LNCaP clone FGC (cell line): ENCODE data around the gene MPIG6B.

ENCODE experiments used
- DNase-seq: peaks from one replicate; pipeline ENCODE4 v3.0.0-alpha.2; 2011; ENCODE audit warnings: low read depth
- H3K4me3 ChIP-seq: 2 replicates; pipeline ENCODE4 v1.5.1; 2011; ENCODE audit warnings: mild to moderate bottlenecking, low read depth, low read length, control low read depth
- CTCF ChIP-seq: IDR thresholded peaks from 2 replicates; pipeline ENCODE4 v1.5.1; 2012; ENCODE audit warnings: mild to moderate bottlenecking; ENCODE audit not compliant: control insufficient read depth, insufficient read depth; ENCODE audit errors: extremely low read depth

Gene MPIG6B

GRCh38 chr6:31737991-31738979, 15.1 kb downstream of the MPIG6B start:
- peak overlapping the region; percentile 77 for H3K4me3 ChIP-seq
- peak; percentile 94 for DNase-seq
- TF ChIP-seq CTCF, result peak; percentile 65

- no peak for TF ChIP-seq CTCF
- H3K4me3 ChIP-seq, result peak within 1 kb of the TSS; percentile 77
- peak; percentile 98 for DNase-seq
These were observed 16.6 kb downstream of the MPIG6B start, which contains the start of gene MSH5 for GRCh38 chr6:31739639-31740396. MSH5 (plus strand) TSS chr6:31740005; CDS start chr6:31740467, 462 bp downstream.

- DNase-seq, result no peak
- no peak for TF ChIP-seq CTCF
- peak overlapping the region; percentile 77 for H3K4me3 ChIP-seq
These were observed 17.4 kb downstream of the MPIG6B start for GRCh38 chr6:31740397-31741223.

- no peak overlapping the region for H3K4me3 ChIP-seq
- TF ChIP-seq CTCF, result no peak
- no peak for DNase-seq
These were observed 18.6 kb downstream of the MPIG6B start for GRCh38 chr6:31741815-31742214.

- no peak for DNase-seq
- no peak for TF ChIP-seq CTCF
These were observed 19.7 kb downstream of the MPIG6B start for GRCh38 chr6:31742894-31743293.

GRCh38 chr6:31744422-31744821, 21.2 kb downstream of the MPIG6B start:
- no peak for DNase-seq
- TF ChIP-seq CTCF, result no peak
- no peak overlapping the region for H3K4me3 ChIP-seq

More at GRCh38 chr6:31742894-31743293, 19.7 kb downstream of the MPIG6B start:
- no peak overlapping the region for H3K4me3 ChIP-seq
